ENCODE measurements around the gene ZDHHC9.
"Not testable (repeated sequence)": the region's sequence is repeated elsewhere in the genome, so short reads cannot be mapped to it uniquely, and the experiment has no call there.

The ZDHHC9 gene

GRCh38 chrX:129843459-129844306 lies at the start of gene ZDHHC9:
TSS of gene ZDHHC9 (minus strand) at chrX:129843886. CDS start at chrX:129841945, 1,941 bp downstream.
- peak; percentile 73 to 81 for DNase-seq (ENCODE audit: low read depth in 2 of 2)

- no peak for DNase-seq (ENCODE audit: low read depth in 2 of 2)
Observed at GRCh38 chrX:129877401-129877800, 33.7 kb upstream of the ZDHHC9 start.

GRCh38 chrX:129876771-129877305 lies 33.2 kb upstream of the ZDHHC9 start:
- no peak for DNase-seq (ENCODE audit: low read depth in 2 of 2)

GRCh38 chrX:129875669-129876068 lies 32.0 kb upstream of the ZDHHC9 start:
- DNase-seq (ENCODE audit: low read depth in 2 of 2): no peak

- no peak for DNase-seq (ENCODE audit: low read depth in 2 of 2)
Observed at GRCh38 chrX:129872524-129872923, 28.8 kb upstream of the ZDHHC9 start.

- not testable (repeated sequence) for DNase-seq (ENCODE audit: low read depth in 2 of 2)
Observed at GRCh38 chrX:129866321-129866720, 22.6 kb upstream of the ZDHHC9 start.

GRCh38 chrX:129859134-129859533 lies 15.4 kb upstream of the ZDHHC9 start:
- not testable (repeated sequence) for DNase-seq (ENCODE audit: low read depth in 2 of 2)

- DNase-seq (ENCODE audit: low read depth in 2 of 2): not testable (repeated sequence)
Observed at GRCh38 chrX:129851825-129852224, 8.1 kb upstream of the ZDHHC9 start.

GRCh38 chrX:129846716-129847115 lies 3.0 kb upstream of the ZDHHC9 start:
- no peak for DNase-seq (ENCODE audit: low read depth in 2 of 2)

GRCh38 chrX:129845616-129846190 lies 2.0 kb upstream of the ZDHHC9 start:
- DNase-seq (ENCODE audit: low read depth in 2 of 2): no peak

GRCh38 chrX:129843209-129843458 lies 552 bp downstream of the ZDHHC9 start:
- no peak for DNase-seq (ENCODE audit: low read depth in 2 of 2)

GRCh38 chrX:129842510-129843208 lies 1.0 kb downstream of the ZDHHC9 start:
- no peak for DNase-seq (ENCODE audit: low read depth in 2 of 2)

GRCh38 chrX:129840344-129840743 lies 3.3 kb downstream of the ZDHHC9 start:
- no peak for DNase-seq (ENCODE audit: low read depth in 2 of 2)

- no peak for DNase-seq (ENCODE audit: low read depth in 2 of 2)
Observed at GRCh38 chrX:129836827-129837226, 6.9 kb downstream of the ZDHHC9 start.

GRCh38 chrX:129833153-129833990 lies 10.3 kb downstream of the ZDHHC9 start:
- DNase-seq (ENCODE audit: low read depth in 2 of 2): no peak

GRCh38 chrX:129831091-129831885 lies 12.4 kb downstream of the ZDHHC9 start:
- DNase-seq (ENCODE audit: low read depth in 2 of 2): no peak

- no peak for DNase-seq (ENCODE audit: low read depth in 2 of 2)
Observed at GRCh38 chrX:129830494-129830893, 13.2 kb downstream of the ZDHHC9 start.

GRCh38 chrX:129825746-129826505 lies 17.8 kb downstream of the ZDHHC9 start:
- no peak for DNase-seq (ENCODE audit: low read depth in 2 of 2)

GRCh38 chrX:129824620-129825019 lies 19.1 kb downstream of the ZDHHC9 start:
- no peak for DNase-seq (ENCODE audit: low read depth in 2 of 2)

- DNase-seq (ENCODE audit: low read depth in 2 of 2): no peak
Observed at GRCh38 chrX:129823522-129823921, 20.2 kb downstream of the ZDHHC9 start.
